ENCODE results near the gene MAPK4.

DNA sequence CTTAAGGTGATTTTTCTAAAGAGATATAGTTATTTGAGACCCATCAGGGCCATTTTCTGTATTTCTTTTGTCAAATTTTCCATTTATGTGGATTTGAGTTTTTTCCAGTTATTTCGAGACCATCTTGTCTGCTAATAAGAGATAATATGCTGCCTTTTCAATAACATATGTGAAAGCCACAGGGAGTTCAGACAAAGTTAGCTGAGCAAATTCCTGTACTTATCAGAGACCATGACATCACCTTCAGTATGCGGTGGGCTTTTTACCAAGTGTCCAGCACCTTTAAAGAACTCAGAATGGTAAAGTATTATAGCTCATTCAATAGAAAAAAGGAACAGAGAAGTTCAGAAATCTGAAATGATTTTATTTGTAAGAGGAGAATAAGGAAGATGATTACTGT is 11.7 kb downstream of the MAPK4 start:
- TF ChIP-seq, protein P1, sequence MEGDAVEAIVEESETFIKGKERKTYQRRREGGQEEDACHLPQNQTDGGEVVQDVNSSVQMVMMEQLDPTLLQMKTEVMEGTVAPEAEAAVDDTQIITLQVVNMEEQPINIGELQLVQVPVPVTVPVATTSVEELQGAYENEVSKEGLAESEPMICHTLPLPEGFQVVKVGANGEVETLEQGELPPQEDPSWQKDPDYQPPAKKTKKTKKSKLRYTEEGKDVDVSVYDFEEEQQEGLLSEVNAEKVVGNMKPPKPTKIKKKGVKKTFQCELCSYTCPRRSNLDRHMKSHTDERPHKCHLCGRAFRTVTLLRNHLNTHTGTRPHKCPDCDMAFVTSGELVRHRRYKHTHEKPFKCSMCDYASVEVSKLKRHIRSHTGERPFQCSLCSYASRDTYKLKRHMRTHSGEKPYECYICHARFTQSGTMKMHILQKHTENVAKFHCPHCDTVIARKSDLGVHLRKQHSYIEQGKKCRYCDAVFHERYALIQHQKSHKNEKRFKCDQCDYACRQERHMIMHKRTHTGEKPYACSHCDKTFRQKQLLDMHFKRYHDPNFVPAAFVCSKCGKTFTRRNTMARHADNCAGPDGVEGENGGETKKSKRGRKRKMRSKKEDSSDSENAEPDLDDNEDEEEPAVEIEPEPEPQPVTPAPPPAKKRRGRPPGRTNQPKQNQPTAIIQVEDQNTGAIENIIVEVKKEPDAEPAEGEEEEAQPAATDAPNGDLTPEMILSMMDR (IDR thresholded peaks at IDR 0.05; ENCODE audit: insufficient read depth, low read length), result no peak
- TF ChIP-seq, protein P2, sequence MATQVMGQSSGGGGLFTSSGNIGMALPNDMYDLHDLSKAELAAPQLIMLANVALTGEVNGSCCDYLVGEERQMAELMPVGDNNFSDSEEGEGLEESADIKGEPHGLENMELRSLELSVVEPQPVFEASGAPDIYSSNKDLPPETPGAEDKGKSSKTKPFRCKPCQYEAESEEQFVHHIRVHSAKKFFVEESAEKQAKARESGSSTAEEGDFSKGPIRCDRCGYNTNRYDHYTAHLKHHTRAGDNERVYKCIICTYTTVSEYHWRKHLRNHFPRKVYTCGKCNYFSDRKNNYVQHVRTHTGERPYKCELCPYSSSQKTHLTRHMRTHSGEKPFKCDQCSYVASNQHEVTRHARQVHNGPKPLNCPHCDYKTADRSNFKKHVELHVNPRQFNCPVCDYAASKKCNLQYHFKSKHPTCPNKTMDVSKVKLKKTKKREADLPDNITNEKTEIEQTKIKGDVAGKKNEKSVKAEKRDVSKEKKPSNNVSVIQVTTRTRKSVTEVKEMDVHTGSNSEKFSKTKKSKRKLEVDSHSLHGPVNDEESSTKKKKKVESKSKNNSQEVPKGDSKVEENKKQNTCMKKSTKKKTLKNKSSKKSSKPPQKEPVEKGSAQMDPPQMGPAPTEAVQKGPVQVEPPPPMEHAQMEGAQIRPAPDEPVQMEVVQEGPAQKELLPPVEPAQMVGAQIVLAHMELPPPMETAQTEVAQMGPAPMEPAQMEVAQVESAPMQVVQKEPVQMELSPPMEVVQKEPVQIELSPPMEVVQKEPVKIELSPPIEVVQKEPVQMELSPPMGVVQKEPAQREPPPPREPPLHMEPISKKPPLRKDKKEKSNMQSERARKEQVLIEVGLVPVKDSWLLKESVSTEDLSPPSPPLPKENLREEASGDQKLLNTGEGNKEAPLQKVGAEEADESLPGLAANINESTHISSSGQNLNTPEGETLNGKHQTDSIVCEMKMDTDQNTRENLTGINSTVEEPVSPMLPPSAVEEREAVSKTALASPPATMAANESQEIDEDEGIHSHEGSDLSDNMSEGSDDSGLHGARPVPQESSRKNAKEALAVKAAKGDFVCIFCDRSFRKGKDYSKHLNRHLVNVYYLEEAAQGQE (IDR thresholded peaks at IDR 0.05; ENCODE audit: insufficient replicate concordance, low read depth), result no peak
- TF ChIP-seq SPI1 (IDR thresholded peaks at IDR 0.05; ENCODE audit: borderline replicate concordance, low read depth), result no peak
